Liver (tissue), 9 donors: ENCODE data around the gene FRMPD4. TPM values are rescaled to one million over a fixed set of nuclear protein-coding genes. Genes with fewer than 3 reads are reported as not detected.
A peak's percentile ranks its signal among the peaks of the same experiment; 100 is the strongest.

Experiments
- DNase-seq: peaks from one replicate; pipeline ENCODE4 v3.0.0-alpha.2; 2017; ENCODE audit warnings: low spot score
- H3K27ac ChIP-seq, 2 donors: one replicate each; pipeline ENCODE4 v1.7.0; 2013; ENCODE audit warnings: inconsistent platforms in 2 of 2, low read length in 2 of 2, control low read depth in 1 of 2, low read depth in 1 of 2, mild to moderate bottlenecking in 1 of 2
- H3K27me3 ChIP-seq, 4 donors: one replicate each; pipeline versions ENCODE4 v1.6.1 to v1.7.0; 2013; ENCODE audit warnings: low read length in 3 of 4, inconsistent platforms in 1 of 4, mild to moderate bottlenecking in 1 of 4, moderate library complexity in 1 of 4; ENCODE audit not compliant: control insufficient read depth in 4 of 4, insufficient read depth in 4 of 4
- H3K36me3 ChIP-seq, 4 donors: one replicate each; pipeline versions ENCODE4 v1.6.1 to v1.7.0; 2013; ENCODE audit warnings: low read length in 3 of 4, mild to moderate bottlenecking in 3 of 4, low read depth in 1 of 4, moderate library complexity in 1 of 4; ENCODE audit not compliant: control insufficient read depth in 4 of 4, insufficient read depth in 3 of 4
- H3K4me1 ChIP-seq, 4 donors: one replicate each; pipeline versions ENCODE4 v1.6.1 to v1.7.0; 2013; ENCODE audit warnings: low read length in 3 of 4, mild to moderate bottlenecking in 3 of 4, moderate library complexity in 1 of 4; ENCODE audit not compliant: control insufficient read depth in 4 of 4, insufficient read depth in 4 of 4
- H3K4me3 ChIP-seq, 3 donors: one replicate each; pipeline versions ENCODE4 v1.6.1 to v1.7.0; 2013; ENCODE audit warnings: low read length in 3 of 3, control low read depth in 1 of 3, low read depth in 1 of 3, mild to moderate bottlenecking in 1 of 3
- H3K9ac ChIP-seq, 2 donors: one replicate each; pipeline ENCODE4 v1.7.0; 2013; ENCODE audit warnings: low read length in 2 of 2, mild to moderate bottlenecking in 2 of 2, moderate library complexity in 2 of 2, control low read depth in 1 of 2, low read depth in 1 of 2
- H3K9me3 ChIP-seq, 4 donors: one replicate each; pipeline versions ENCODE4 v1.6.1 to v1.7.0; 2013; ENCODE audit warnings: low read length in 3 of 4; ENCODE audit not compliant: control insufficient read depth in 4 of 4
- EGR1 ChIP-seq, 2 donors: IDR thresholded peaks; 2 replicates each; pipeline ENCODE4 v1.6.1; 2016 to 2018; ENCODE audit warnings: antibody characterized with exemption in 2 of 2, low read depth in 2 of 2
- FOXA1 ChIP-seq: IDR thresholded peaks from 2 replicates; pipeline ENCODE4 v1.6.1; 2016; ENCODE audit warnings: antibody characterized with exemption
- FOXA2 ChIP-seq: IDR thresholded peaks from 2 replicates; pipeline ENCODE4 v1.6.1; 2016; ENCODE audit warnings: antibody characterized with exemption
- GABPA ChIP-seq, 2 donors: IDR thresholded peaks in 1 of 2; conservative IDR thresholded peaks in 1 of 2; 2 replicates each; pipeline ENCODE4 v1.6.1; 2016; ENCODE audit warnings: antibody characterized with exemption in 2 of 2, mild to moderate bottlenecking in 1 of 2, moderate library complexity in 1 of 2
- HNF4A ChIP-seq, 2 donors: conservative IDR thresholded peaks; 2 replicates each; pipeline ENCODE4 v1.6.1; 2016; ENCODE audit warnings: antibody characterized with exemption in 2 of 2, mild to moderate bottlenecking in 2 of 2
- HNF4G ChIP-seq: IDR thresholded peaks from 2 replicates; pipeline ENCODE4 v1.6.1; 2016; ENCODE audit warnings: antibody characterized with exemption
- JUND ChIP-seq, 2 donors: IDR thresholded peaks; 2 replicates each; pipeline ENCODE4 v1.6.1; 2016; ENCODE audit warnings: antibody characterized with exemption in 2 of 2
- NR2F2 ChIP-seq: IDR thresholded peaks from 2 replicates; pipeline ENCODE4 v1.6.1; 2016; ENCODE audit warnings: antibody characterized with exemption
- RAD21 ChIP-seq, 2 donors: IDR thresholded peaks; 2 replicates each; pipeline ENCODE4 v1.6.1; 2016; ENCODE audit warnings: antibody characterized with exemption in 2 of 2, mild to moderate bottlenecking in 2 of 2
- RXRA ChIP-seq, 2 donors: IDR thresholded peaks; 2 replicates each; pipeline ENCODE4 v1.6.1; 2017 to 2018; ENCODE audit warnings: antibody characterized with exemption in 2 of 2, mild to moderate bottlenecking in 1 of 2
- SP1 ChIP-seq: IDR thresholded peaks from 2 replicates; pipeline ENCODE4 v1.6.1; 2018; ENCODE audit warnings: antibody characterized with exemption, mild to moderate bottlenecking
- TAF1 ChIP-seq: conservative IDR thresholded peaks from 2 replicates; pipeline ENCODE4 v1.6.1; 2016; ENCODE audit warnings: antibody characterized with exemption, mild to moderate bottlenecking
- YY1 ChIP-seq: IDR thresholded peaks from 2 replicates; pipeline ENCODE4 v1.6.1; 2016; ENCODE audit warnings: antibody characterized with exemption, mild to moderate bottlenecking
- WGBS: extraction: QIAGEN DNeasy Blood & Tissue Kit; methylation state at CpG from one replicate; pipeline ENCODE4 v1.1.7; 2013; 5-methylcytosine and 5-hydroxymethylcytosine counted together
- polyA plus RNA-seq, 2 donors: library from polyadenylated mRNA; stranded (reverse) in 1 of 2; unstranded in 1 of 2; fragments of 200-250 nt in 1 of 2; fragments of >200 nt in 1 of 2; fragmentation: Nextera tagmentation in 1 of 2; extraction: Ambion mirVana in 1 of 2; gene quantifications; one replicate each; pipeline versions ENCODE4 v1.2.1 to v1.2.3, GENCODE V29; 2013 to 2015
- total RNA-seq, 2 donors: library from RNA; depleted of rRNA; stranded (reverse); fragments of >200 nt; gene quantifications; one replicate each; pipeline ENCODE4 v1.2.3, GENCODE V29; 2014
- TF ChIP-seq, protein P1 (sequence below): IDR thresholded peaks from 2 replicates; pipeline ENCODE4 v1.6.1; 2016; ENCODE audit warnings: antibody characterized with exemption, mild to moderate bottlenecking
- TF ChIP-seq, protein P2 (sequence below): IDR thresholded peaks from 2 replicates; pipeline ENCODE4 v1.6.1; 2016; ENCODE audit warnings: antibody characterized with exemption
- TF ChIP-seq, protein P3 (sequence below): IDR thresholded peaks from 2 replicates; pipeline ENCODE4 v1.6.1; 2016; ENCODE audit warnings: antibody characterized with exemption
- TF ChIP-seq, protein P4 (sequence below): IDR thresholded peaks from 2 replicates; pipeline ENCODE4 v1.6.1; 2016; ENCODE audit warnings: antibody characterized with exemption
- donor health status: healthy.
- donor health status: healthy.
- donor health status: healthy.
- donor health status: healthy.
- donor health status: healthy.

The FRMPD4 gene
- total and polyA plus RNA-seq, 4 donors = 0.01 to 0.08 (median 0.03) TPM; not detected in 1

DNA sequence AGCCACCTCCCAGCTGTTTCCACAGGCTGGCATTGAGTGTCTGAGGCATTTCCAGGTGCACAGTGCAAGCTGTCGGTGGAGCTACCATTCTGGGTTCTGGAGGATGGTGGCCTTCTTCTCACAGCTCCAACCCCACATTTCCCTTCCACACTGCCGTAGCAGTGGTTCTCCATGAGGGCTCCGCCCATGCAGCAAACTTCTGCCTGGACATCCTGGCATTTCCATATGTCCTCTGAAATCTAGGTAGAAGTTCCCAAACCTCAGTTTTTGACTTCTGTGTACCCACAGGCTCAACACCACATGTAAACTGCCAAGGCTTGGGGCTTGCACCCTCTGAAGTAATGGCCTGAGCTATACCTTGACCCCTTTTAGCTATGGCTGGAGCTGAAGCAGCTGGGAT is 10.3 kb upstream of the FRMPD4 start:
- Histone ChIP-seq H3K27ac (no peak overlapping the region), H3K4me3 (no peak overlapping the region), H3K9ac (no peak overlapping the region), H3K36me3 (no peaks in the 10 kb centered on the region), H3K27me3 (no peaks in the 10 kb centered on the region), H3K9me3 (peaks cover 0 to 10% (median 3%) of the 10 kb centered on the region in 4 donors), H3K4me1 (no peaks in the 10 kb centered on the region)
- DNase-seq = no peak
- 86% methylated on average over 3 of the region's 3 CpGs for WGBS
- TF ChIP-seq, protein P1, sequence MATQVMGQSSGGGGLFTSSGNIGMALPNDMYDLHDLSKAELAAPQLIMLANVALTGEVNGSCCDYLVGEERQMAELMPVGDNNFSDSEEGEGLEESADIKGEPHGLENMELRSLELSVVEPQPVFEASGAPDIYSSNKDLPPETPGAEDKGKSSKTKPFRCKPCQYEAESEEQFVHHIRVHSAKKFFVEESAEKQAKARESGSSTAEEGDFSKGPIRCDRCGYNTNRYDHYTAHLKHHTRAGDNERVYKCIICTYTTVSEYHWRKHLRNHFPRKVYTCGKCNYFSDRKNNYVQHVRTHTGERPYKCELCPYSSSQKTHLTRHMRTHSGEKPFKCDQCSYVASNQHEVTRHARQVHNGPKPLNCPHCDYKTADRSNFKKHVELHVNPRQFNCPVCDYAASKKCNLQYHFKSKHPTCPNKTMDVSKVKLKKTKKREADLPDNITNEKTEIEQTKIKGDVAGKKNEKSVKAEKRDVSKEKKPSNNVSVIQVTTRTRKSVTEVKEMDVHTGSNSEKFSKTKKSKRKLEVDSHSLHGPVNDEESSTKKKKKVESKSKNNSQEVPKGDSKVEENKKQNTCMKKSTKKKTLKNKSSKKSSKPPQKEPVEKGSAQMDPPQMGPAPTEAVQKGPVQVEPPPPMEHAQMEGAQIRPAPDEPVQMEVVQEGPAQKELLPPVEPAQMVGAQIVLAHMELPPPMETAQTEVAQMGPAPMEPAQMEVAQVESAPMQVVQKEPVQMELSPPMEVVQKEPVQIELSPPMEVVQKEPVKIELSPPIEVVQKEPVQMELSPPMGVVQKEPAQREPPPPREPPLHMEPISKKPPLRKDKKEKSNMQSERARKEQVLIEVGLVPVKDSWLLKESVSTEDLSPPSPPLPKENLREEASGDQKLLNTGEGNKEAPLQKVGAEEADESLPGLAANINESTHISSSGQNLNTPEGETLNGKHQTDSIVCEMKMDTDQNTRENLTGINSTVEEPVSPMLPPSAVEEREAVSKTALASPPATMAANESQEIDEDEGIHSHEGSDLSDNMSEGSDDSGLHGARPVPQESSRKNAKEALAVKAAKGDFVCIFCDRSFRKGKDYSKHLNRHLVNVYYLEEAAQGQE = no peak
- TF ChIP-seq HNF4G (no peak), HNF4A (conservative IDR thresholded peaks at IDR 0.05) (no peak), RXRA (IDR thresholded peaks at IDR 0.05) (no peak), FOXA2 (no peak), TAF1 (no peak)
- TF ChIP-seq, protein P2, sequence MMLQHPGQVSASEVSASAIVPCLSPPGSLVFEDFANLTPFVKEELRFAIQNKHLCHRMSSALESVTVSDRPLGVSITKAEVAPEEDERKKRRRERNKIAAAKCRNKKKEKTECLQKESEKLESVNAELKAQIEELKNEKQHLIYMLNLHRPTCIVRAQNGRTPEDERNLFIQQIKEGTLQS = no peak

DNA sequence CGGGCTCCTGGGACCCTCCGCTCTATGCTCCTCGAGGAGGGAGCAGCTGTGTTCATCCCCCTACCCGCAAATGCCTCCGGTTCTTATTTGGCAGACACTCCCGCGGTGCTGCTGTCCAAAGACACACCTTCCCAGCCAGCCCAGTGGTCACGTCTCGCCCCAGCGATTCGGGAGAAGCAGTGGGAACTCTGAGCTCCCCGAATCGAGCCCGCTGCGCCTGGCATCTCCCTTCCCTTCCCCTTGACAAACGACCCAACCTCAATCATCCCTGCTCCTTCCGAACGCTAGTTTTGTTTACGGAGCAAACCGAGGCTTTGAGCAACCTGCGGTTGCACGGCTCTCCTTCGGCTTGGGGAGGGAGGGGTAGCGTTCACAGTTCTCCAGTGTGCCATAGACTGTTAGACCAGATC is 317 bp upstream of the FRMPD4 start:
- TF ChIP-seq FOXA1 = no peak
- no peak for TF ChIP-seq FOXA2
- TF ChIP-seq, protein P2 = no peak
- no peak for TF ChIP-seq HNF4G
- TF ChIP-seq EGR1 (IDR thresholded peaks at IDR 0.05; ENCODE audit: low read depth in 2 of 2) = no peak
- TF ChIP-seq SP1 = no peak
- TF ChIP-seq YY1 = no peak
- TF ChIP-seq RXRA (IDR thresholded peaks at IDR 0.05) = no peak
- TF ChIP-seq, protein P3, sequence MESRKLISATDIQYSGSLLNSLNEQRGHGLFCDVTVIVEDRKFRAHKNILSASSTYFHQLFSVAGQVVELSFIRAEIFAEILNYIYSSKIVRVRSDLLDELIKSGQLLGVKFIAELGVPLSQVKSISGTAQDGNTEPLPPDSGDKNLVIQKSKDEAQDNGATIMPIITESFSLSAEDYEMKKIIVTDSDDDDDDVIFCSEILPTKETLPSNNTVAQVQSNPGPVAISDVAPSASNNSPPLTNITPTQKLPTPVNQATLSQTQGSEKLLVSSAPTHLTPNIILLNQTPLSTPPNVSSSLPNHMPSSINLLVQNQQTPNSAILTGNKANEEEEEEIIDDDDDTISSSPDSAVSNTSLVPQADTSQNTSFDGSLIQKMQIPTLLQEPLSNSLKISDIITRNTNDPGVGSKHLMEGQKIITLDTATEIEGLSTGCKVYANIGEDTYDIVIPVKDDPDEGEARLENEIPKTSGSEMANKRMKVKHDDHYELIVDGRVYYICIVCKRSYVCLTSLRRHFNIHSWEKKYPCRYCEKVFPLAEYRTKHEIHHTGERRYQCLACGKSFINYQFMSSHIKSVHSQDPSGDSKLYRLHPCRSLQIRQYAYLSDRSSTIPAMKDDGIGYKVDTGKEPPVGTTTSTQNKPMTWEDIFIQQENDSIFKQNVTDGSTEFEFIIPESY = no peak
- TF ChIP-seq HNF4A (conservative IDR thresholded peaks at IDR 0.05) = no peak
- TF ChIP-seq TAF1 = no peak
- no peak for TF ChIP-seq RAD21 (IDR thresholded peaks at IDR 0.05)
- TF ChIP-seq GABPA (IDR thresholded peaks at IDR 0.05 in 1 of 2, conservative IDR thresholded peaks at IDR 0.05 in 1 of 2) = no peak
- TF ChIP-seq JUND (IDR thresholded peaks at IDR 0.05) = no peak
- TF ChIP-seq, protein P4, sequence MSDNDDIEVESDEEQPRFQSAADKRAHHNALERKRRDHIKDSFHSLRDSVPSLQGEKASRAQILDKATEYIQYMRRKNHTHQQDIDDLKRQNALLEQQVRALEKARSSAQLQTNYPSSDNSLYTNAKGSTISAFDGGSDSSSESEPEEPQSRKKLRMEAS = no peak
- TF ChIP-seq, protein P1 = no peak
- TF ChIP-seq NR2F2 = no peak

More for the DNA sequence above, 317 bp upstream of the FRMPD4 start:
- 2% methylated on average over 24 of the region's 24 CpGs for WGBS
- Histone ChIP-seq H3K27ac (no peak overlapping the region), H3K36me3 (no peaks in the 10 kb centered on the region), H3K27me3 (peaks cover 0 to 8% (median 0%) of the 10 kb centered on the region in 4 donors), H3K9ac (no peak overlapping the region), H3K4me1 (no peaks in the 10 kb centered on the region), H3K9me3 (no peaks in the 10 kb centered on the region), H3K4me3 (peak overlapping the region in 1 of 3 donors; percentile 17)
- DNase-seq = no peak
